AG09309 (cell line): ENCODE data around the gene CYB561.

Experiments used
- DNase-seq: peaks from one replicate; pipeline ENCODE4 v3.0.0-alpha.2; 2010; ENCODE audit warnings: low read depth
- H3K4me3 ChIP-seq: 2 replicates; pipeline ENCODE4 v1.5.1; 2011; ENCODE audit warnings: mild to moderate bottlenecking, low read depth, low read length, moderate library complexity; ENCODE audit not compliant: control insufficient read depth
- CTCF ChIP-seq: IDR thresholded peaks from 2 replicates; pipeline ENCODE4 v1.5.1; 2011; ENCODE audit warnings: mild to moderate bottlenecking, low read depth, low read length, inconsistent platforms; ENCODE audit not compliant: insufficient read depth, control insufficient read depth; ENCODE audit errors: missing control alignments

Gene CYB561

GRCh38 chr17:63405020-63405419 is 41.1 kb downstream of the CYB561 start:
- no peak for DNase-seq
- TF ChIP-seq CTCF: no peak
- H3K4me3 ChIP-seq: no peak overlapping the region

GRCh38 chr17:63402431-63403212 is 43.5 kb downstream of the CYB561 start:
- H3K4me3 ChIP-seq: no peak overlapping the region
- no peak for TF ChIP-seq CTCF
- no peak for DNase-seq

GRCh38 chr17:63399856-63400255 is 46.2 kb downstream of the CYB561 start:
- no peak overlapping the region for H3K4me3 ChIP-seq
- peak; percentile 8 for TF ChIP-seq CTCF
- no peak for DNase-seq

GRCh38 chr17:63399316-63399715 is 46.8 kb downstream of the CYB561 start:
- DNase-seq: no peak
- no peak for TF ChIP-seq CTCF
- no peak overlapping the region for H3K4me3 ChIP-seq

- no peak overlapping the region for H3K4me3 ChIP-seq
- DNase-seq: no peak
- TF ChIP-seq CTCF: no peak
These were observed 47.4 kb downstream of the CYB561 start for GRCh38 chr17:63398680-63399079.

- no peak for TF ChIP-seq CTCF
- peak; percentile 49 for DNase-seq
- no peak overlapping the region for H3K4me3 ChIP-seq
These were observed 50.9 kb downstream of the CYB561 start for GRCh38 chr17:63395075-63395805.

GRCh38 chr17:63390090-63390489 is 56.0 kb downstream of the CYB561 start:
- H3K4me3 ChIP-seq: no peak overlapping the region
- TF ChIP-seq CTCF: no peak
- DNase-seq: no peak
